Caki2 (cell line): Measurements from ENCODE around the gene CYTH1. TPM values are rescaled to one million over a fixed set of nuclear protein-coding genes. Genes with fewer than 3 reads are reported as not detected.
A peak's percentile ranks its signal among the peaks of the same experiment; 100 is the strongest.

Source experiments
- DNase-seq: peaks from one replicate; pipeline ENCODE4 v3.0.0-alpha.2; 2015; ENCODE audit warnings: low read depth
- in situ Hi-C: cut with HindIII; loops from 2 replicates; pipeline ENCODE4 v1.10.0; 2016; ENCODE audit warnings: low sequenced_read_pairs, low pct_unique_long_range_greater_than_20kb, mixed read lengths
- total RNA-seq: library from RNA; depleted of rRNA; stranded (reverse); fragments of >200 nt; shearing (Covaris generic); gene quantifications from 2 replicates; pipeline ENCODE4 v1.2.3, GENCODE V29; 2014; ENCODE audit warnings: low replicate concordance

Gene CYTH1
- total RNA-seq, 1 experiment from 2014 or later, result 52.6 TPM

DNA sequence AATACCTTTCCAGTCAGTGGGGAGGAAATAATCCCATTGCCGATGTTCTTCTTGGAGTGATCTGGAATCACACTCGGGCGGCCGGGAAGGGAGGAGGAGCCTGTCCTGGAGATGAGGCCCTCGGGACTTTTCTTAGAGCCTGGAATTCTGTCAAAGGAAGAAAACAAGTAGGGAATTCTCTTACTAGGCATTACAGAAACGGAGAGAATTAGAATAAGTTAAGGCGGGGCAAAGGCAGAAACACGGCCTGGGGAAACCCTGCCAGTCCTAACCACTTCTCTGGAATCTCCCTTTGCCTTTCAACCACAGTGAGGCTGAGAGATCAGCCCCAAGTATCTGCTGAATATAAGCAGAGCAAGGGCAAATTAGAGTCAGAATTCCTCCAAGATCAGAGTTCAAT, 30.8 kb upstream of the CYTH1 start:
- DNase-seq, result no peak
- in situ Hi-C loops, result no loop called here

DNA sequence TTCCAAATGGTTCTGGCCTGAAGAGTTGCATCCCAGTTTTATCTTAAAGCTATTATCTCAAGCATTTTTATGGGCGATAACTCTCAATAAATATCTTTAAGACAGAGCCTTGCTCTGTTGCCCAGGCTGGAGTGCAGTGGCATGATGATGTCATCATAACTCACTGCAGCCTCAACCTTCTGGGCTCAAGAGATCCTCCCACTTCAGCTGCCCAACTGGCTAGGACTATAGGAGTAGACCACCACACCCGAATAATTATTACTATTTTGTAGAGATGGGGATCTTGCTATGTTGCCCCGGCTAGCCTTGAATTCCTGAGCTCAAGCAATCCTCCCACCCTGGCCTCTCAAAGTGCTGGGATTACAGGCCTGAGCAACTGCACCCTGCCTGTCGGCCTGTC, 26.1 kb upstream of the CYTH1 start:
- in situ Hi-C loops, result no loop called here

DNA sequence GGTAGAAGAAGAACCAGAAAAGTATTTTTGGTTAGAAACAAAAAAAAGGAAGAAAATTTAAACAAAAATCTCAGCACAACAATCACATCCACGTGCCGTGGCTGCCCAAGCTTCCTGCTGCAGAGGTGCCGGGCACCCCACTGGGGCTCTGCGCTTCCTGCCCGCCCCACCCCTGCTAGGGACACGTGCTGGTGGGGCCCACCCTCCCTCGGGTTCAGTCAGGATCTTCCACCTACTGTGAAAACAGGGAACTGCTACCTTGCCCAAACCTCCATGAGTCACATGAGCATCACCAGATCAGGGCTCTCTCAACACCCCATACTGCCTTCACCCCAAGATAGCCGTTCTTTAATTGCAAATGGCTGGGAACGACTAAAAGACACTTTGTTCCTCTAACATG, 24.4 kb upstream of the CYTH1 start:
- in situ Hi-C loops, result no loop called here
- DNase-seq, result no peak

More for the DNA sequence above, 26.1 kb upstream of the CYTH1 start:
- no peak for DNase-seq

DNA sequence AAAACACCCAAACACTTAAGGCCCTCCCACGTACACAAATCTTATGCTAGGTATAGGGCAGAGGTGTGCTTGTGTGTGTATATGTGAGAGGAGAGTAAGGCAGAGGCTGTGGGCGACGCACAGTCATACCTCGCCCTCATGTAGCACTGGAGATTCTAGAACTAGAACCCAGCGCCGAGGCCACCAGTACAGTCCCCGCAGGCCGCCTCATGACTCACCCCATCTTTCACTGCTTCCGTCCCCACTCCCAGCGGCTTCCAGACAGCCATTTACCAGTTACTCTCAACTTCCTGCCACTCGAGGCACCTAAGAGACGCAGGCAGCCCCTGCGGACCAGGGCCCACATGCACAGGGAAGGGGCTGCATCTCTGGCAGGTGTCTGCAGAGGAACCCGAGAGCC, 23.2 kb upstream of the CYTH1 start:
- in situ Hi-C loops, result no loop called here
- no peak for DNase-seq

DNA sequence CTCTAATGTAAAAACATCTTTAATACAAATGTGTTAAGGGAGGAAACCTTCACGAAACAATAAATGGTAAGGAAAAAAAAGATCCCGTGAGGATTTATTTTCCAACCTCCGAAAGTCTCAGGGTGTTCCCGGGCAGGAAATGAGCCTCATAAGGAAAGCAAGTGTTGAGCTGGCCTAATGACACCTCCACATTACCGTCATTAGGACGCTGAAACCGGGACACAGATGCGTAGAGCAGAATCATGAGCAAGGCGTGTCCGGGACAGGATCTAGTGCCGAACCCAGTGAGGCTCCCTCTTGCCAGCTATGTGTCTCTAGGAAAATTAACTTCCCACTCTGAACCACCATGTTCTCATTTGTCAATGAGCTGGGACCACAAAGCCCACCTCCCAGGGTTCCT, 22.7 kb upstream of the CYTH1 start:
- in situ Hi-C loops, result no loop called here
- no peak for DNase-seq

DNA sequence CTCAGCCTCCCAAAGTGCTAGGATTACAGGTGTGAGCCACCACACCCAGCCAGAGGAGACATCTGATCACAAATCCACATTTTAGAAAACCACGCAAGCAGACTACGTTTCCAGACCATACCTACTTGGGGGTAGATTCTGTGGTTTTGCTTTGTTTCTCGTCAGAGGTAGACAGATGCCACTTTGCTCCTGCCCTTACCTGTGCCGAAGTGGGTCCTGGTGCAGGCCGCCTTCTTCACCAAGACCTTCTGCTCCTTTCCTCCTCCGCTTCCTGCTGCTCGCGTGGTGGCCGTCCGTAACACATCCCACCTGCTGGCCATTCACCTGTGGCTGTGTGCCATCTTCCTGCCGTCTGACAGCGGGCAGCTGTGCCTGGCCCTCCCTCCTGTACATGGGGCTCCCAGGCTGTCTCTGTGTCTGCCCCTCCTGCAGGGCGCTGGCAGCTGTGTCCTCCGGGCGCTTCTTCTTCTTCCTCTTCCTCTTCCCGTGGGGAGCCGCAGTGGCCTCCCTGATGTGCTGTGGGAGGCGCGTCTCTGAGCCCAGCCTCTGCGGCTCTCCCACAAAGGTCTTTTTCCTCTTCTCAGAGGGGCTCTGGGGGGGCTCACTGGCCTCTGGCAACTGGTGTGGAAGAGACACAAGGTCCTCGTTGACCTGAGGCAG, 21.2 kb upstream of the CYTH1 start:
- in situ Hi-C loops, result no loop called here

DNA sequence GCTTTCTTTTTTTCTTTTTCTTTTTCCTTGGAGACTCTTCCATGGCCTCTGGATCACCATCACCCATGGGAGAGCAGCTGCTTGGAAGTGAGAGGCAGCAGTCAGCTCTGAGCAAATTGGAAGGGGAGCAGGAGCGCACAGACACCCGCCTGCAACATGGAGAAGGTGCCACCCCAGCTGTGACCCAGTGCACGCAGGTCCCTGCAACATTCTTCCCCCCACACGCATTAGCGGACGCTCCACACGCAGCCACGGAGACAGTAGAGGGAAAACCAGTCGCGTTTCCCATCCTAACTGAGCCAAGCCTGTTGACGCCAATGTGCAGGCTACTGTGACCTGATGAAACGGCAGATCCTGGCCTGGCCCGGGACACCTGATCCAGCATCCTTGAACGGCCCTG, 20.4 kb upstream of the CYTH1 start:
- in situ Hi-C loops, result no loop called here
- no peak for DNase-seq

More for the DNA sequence above, 21.2 kb upstream of the CYTH1 start:
- no peak for DNase-seq

DNA sequence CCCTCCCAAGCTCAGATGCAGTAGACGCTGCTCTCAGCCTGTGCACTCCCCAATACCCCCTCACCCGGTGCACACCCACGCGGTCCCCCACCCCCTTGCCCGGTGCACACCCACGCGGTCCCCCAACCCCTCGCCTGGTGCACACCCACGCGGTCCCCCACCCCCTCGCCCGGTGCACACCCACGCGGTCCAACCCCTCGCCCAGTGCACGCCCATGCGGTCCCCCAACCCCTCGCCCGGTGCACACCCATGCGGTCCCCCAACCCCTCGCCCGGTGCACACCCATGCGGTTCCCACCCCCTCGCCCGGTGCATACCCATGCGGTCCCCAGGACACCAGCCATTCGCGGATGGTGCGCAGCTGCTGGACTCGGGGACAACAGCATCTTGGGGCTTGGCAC, 19.9 kb upstream of the CYTH1 start:
- in situ Hi-C loops, result no loop called here
- DNase-seq, result no peak

DNA sequence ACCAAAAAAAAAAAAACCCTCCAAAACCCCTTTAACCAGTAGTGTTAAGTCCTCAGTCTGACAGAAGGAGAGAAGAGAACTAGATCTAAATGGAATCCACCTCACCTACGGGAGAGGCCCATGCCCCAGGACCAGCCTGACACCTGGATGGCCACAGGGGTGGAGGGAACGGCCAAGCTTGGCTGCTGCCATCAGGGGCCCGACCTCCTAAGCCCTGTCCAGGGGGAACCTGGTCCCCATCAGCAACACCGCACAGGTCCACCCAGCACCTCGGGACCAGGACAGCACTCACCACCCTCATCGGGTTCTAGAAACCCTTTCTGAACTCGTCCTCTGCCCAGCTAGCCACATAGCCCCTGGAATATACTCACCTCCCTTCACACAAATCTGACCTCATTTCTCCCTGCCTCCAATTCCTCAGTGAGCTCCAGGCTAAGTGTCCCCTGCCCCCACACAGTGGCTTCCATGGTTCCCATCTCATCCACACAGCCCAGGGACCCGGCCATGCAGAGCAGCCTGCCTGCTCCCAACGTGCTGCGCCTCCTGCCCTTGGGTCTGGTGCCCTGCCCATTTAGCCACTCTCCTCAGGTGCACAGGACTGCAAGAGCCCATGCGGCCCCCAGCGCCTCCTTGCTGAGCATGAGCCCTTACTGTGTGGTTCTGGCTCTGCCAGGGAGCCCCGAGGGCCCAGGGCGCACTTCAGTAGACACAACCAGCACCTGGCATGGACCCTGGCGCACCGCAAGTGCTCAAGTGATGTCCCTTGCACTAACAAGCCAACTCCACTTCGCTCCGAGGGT, 18.3 kb upstream of the CYTH1 start:
- in situ Hi-C loops, result no loop called here
- no peak for DNase-seq

DNA sequence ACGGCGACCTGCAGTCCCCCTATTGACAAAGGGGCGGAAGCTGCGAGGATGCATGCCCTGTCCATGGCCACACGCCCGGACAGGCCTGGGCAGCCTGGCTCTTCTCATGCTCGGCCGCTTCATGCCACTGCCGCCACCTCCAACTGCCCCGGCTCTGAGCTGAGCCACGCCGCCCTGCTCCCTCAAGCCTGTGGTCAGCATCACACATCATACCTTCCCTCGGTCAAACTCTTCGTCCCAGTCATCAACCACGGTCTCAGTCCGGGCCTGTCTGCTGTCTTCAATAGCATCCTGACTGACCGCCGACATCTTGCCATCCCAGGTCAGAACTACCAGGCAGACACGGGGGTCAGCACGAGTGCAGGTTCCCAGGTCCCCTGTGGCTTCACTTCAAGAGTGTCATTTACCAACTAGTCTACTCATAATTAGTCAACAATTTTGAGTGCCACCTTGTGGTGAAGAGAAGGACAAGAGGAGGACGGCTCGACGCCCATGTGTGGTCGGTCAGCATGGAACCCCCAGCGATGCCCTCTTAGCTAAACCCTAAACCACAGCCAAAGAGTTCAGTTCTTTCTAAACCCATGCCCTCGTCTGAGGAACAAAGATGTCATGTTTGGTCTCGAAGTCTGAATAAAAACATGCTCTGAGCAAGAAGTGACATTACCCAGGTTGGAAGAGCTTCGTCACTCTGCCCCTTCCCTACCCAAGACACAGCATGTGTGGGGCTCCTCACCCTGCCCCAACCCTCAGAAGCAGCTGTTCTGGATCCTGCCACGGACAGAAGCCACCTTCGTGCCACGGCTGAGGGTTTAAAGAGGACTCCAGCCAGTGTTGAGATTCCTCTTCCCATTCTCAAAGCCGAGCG, 16.9 kb upstream of the CYTH1 start:
- in situ Hi-C loops, result no loop called here
- peak; percentile 24 for DNase-seq

DNA sequence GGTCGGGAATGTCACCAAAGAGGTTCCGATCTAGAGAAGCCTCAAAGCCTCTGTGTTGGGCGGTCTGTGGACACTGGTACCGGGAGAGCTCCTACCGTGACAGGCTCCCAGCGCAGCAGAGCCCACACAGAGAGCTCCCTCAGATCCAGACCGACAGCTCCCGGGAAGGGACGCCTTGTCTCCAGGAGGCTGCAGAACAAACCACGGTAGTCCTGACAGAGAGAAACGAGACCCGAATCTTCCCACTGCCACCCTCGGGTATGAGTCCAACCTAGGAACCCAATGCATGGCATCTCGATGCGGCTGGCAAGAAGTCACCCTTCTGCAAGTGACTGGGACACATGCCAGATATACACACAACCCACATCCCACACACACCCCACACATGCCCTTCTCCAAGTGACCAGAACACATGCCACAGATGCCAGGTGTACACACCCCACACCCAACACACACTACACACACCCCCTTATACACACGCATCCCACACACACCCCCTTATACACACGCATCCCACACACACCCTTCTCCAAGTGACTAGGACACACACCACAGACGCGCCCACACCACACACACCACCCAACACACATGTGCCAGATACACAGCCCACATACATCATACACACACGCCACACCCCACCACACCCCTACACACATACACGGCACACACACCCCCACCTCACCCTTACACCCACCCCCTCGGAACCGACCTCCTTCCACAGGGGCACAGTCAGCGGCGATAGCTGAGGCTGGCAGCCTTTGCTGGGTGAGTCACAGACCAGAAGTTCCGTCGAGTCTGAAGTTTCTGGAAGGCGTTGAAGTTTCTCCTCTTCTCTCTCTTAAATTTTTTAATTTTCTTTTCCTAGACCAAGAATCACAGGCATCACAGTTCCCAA, 15.9 kb upstream of the CYTH1 start:
- in situ Hi-C loops, result no loop called here
- DNase-seq, result no peak

DNA sequence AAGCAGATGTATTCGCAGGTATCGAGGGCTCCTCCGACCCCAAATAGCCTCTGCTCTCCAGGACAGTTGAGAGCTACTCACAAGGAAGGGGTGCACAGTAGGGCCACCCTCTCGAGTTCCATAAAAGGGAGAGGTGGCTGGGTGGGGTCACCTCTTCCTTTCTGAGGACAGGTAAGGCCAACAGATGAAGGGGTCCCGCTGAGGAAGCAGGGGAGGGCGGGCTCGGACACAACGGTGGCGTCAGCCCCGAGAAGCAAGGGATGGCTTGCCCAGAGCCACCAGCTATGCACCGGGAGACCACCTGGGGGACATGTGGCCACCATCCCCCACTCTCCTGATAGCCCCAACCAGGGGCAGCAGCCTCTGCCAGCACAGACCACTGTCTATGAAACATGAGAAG, 15.1 kb upstream of the CYTH1 start:
- no peak for DNase-seq
- in situ Hi-C loops, result no loop called here

DNA sequence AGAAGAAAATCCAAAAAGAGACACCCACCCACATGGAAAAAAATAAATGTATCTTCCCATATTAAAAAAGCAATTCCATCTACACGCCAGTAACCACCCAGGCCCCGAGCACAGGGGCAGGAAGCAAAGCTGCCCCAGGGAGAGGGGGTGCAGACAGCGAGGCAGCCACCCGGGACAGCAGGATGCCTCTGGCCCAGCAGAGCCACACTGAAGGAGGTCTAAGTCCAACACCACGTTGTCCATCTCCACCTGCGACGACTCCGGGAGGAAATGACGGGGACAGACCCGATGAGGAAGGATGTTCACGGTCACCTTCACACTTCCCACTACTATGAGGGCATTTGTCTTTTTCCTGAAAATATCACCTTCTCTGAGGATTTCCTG, 14.4 kb upstream of the CYTH1 start:
- in situ Hi-C loops, result no loop called here
- DNase-seq, result no peak

DNA sequence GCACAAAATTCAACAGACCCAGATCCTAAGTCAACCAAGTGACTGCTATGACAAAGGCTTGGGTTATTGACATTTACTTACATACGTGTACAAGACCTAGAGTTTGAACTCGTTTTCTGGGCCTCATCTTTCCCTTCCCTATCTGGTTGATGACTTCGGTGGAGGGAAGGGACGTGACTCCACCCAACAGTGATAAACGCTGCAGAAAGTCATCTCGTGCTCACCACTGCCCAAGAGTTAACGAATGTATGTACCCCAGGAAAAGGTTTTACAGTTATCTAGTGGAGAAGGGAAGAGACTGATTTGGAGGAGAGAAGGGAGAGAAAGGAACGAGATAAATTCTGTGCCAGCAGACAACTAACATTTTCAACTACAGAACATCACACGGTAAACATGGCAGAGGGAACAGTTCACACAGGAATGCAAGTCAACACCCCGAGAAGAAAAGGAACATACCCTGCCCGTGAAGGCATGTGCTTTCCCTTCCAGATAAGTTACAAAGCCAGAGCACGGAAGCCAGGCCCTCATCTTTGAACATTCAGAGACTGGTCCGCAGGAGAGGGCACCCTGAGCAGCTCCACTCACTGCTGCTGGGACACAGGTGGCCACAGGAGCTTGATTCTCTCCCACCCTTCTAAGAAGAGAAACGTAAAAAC, 13.9 kb upstream of the CYTH1 start:
- no peak for DNase-seq
- in situ Hi-C loops, result no loop called here

DNA sequence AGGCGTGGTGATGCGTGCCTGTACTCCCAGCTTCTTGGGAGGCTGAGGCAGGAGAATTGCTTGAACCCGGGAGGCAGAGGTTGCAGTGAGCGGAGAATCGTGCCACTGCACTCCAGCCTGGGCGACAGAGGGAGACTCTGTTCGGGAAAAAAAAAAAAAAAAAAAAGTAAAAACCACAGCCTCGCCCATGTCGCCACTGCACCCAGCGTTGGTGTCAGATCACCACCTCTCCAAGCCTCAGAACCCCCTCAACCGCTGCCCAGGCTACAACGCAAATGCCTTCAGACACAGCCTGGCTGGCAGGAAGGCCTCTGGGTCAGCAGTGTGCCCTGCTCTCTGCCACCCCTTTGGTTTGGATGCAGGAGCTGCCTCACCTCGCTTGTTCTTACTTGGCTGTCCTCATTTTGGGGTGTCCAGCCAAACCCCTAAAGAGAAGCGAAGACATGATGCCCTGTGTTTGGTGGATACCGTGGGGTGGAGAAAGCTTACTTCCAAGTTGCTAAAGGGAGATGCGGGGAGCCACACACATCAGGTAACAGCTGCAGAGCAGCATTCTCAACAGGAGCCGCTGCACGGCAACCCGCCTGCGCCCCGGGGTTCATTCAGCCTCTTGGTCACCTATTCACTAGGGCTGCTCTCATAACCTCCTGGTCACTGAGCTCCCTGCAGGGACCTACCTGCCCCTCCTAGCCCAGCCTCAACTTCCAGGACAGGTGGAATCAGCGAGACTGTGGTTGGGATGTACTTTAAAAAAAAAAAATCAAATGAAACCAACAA, 13.0 kb upstream of the CYTH1 start:
- DNase-seq, result no peak
- in situ Hi-C loops, result no loop called here

DNA sequence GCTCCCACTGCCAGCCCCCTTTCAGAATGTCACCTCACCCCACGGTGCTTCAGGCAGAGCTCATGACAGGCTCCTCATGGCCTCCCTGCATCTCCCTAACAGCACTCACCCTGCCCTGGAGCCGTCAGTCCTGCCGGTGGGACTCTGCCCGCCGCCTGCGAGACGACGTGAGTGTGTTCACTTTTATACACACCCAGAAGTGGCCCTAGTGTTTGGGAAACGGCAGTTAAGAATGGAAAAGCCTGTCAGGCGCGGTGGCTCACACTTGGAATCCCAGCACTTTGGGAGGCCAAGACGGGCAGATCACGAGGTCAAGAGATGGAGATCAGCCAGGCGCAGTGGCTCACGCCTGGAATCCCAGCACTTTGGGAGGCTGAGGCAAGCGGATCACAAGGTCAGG, 12.3 kb upstream of the CYTH1 start:
- in situ Hi-C loops, result no loop called here
- DNase-seq, result no peak

DNA sequence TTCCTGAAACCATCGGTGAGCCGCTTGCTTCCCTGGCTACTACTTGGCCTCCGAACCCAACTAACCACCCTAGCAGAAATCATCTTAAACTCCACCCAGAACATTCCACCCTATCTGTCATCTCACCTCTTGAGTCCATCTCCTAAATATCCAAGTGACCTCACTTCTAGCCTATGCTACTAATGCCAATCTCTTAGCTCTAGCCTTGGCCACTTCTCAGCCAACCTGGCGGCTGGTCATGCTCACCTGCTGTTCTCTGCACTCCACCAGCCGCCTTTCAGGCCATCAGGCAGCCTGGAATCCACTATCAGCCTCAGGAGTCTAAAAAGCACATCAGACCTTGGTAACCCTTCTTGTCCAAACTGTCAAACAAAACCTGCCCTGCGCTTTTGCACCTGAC, 11.9 kb upstream of the CYTH1 start:
- no peak for DNase-seq
- in situ Hi-C loops, result no loop called here
